GM18858 (cell line): ENCODE results near the gene ATPAF2.

Experiments
- ATAC-seq: cut with Tn5 transposase; IDR thresholded peaks from one replicate; pipeline ENCODE4 v1.9.1; 2021; ENCODE audit not compliant: unreplicated experiment

ATPAF2 gene

DNA sequence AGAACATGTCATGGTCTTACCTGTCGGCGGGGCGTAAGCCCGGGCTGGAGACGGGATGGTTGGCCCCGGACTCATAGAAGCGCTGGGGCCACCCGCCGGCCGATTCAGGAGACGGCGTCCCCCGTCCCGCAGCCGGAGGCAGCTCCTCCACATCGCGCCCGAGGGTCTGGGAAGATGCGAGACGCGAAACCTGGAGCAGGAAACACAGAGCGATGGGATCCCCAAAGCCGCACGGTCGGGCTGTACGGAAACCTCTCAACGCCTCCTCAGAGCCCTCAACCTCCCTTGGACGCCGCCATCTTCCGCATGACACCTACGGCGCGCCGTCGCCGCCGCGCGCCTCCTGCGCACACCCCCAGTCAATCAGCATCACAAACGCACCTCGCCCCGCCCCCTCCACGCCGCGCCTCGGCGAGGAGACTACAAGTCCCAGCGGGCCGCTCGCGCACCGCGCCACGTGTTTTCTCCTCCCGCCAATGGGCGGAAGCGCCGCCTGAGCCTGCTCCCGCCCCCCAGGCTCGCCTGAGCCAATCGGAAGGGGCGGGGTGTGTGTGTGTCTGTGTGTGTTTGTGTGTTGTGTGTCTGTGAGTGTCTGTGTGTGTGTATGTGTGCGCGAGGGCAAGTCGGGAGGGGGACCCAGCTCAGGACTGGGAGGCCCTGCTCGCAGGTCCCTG lies at the start of gene ATPAF2, which contains the start of gene GID4:
ATPAF2 (minus strand) TSS at position 308 of the 674 bp plus-strand sequence; CDS start at position 153, 155 bp downstream.
GID4 (plus strand) TSS at position 548 of the 674 bp plus-strand sequence; CDS start at position 605, 57 bp downstream.
- ATAC-seq: peak; percentile 82

DNA sequence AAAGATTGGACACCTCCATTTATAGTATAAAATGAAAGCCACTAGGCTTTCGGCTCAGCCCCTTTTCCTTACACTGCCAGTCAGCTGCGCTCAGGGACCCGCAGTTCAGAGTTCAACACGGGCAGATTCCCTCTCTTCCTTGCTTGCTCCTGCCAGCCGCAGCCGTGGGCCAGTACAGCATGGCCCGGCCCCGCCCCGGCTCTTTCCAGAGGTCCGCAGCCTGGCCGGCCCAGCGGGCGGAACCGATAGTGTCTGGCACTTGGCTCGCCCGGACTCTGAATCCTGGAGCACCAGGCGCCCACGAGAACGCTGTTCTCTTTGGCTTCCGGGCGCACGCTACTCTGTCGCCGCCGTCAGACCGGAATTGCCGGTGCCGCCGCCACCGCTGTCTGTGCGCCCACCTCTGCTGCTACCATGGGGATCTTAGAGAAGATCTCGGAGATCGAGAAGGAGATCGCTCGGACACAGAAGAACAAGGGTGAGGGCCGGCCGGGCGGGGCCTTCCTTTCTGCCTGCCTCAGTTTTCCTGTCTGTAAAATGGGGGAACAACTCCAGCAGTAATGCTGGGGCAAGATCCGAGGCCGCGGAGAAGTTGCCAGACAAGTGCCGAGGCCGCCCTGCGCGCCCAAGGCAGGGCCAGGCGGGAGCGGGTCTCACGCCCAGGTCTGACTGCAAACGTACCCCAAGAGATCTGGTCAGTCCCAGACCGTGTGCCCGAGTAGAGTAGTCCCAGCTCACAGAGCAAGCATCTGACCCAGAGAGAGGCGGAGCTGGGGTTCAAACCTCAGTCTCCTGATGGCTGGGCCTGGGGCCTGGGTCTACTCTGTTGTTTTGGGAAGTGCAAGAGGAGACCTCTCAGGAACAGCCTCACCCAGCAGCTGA lies 48.9 kb upstream of the ATPAF2 start, which contains the start of gene DRG2:
DRG2 (plus strand) TSS at position 339 of the 882 bp plus-strand sequence; CDS start at position 415, 76 bp downstream.
- ATAC-seq: peak; percentile 69

- no peak for ATAC-seq
Observed at GRCh38 chr17:18084256-18084655, 45.3 kb upstream of the ATPAF2 start.

GRCh38 chr17:18079543-18079942 lies 40.6 kb upstream of the ATPAF2 start:
- no peak for ATAC-seq

GRCh38 chr17:18076936-18077335 lies 38.0 kb upstream of the ATPAF2 start:
- no peak for ATAC-seq

DNA sequence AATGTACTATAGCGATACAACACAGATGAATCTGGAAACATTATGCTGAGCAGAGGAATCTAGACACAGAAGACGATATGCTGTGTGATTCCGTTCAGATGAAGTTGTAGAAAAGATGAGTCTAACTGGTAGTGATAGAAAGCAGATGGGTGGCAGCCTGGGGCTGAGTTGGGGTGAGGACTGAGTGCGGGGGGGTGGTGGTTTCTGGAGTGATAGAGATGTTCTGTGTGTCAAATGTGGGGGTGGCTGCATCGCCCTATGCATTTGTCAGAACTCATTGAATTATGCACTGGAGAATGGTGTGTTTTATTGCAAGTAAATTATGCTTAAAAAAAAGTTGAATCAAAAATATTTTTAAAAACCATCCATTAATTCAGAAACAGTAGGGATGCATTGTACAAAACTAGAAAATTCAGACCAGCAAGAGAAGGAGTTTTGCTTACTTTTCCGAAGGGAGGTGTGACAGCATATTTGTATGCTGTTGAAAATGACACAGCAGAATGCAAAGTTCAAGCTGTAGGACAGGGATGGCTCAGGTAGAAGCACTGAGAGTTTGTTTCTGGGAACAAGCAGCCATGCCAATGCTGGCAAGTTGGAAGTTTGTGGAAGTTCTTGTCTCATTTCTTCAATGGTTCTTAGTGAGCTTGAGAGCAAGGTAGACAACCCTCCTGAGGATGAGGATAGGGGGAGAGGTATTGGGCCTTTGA lies 35.8 kb upstream of the ATPAF2 start:
- no peak for ATAC-seq

- ATAC-seq: no peak
Observed at GRCh38 chr17:18071751-18072150, 32.8 kb upstream of the ATPAF2 start.

GRCh38 chr17:18070861-18071340 lies 31.9 kb upstream of the ATPAF2 start:
- no peak for ATAC-seq

- ATAC-seq: no peak
Observed at GRCh38 chr17:18069101-18069500, 30.1 kb upstream of the ATPAF2 start.

- no peak for ATAC-seq
Observed at GRCh38 chr17:18066866-18067265, 27.9 kb upstream of the ATPAF2 start.

DNA sequence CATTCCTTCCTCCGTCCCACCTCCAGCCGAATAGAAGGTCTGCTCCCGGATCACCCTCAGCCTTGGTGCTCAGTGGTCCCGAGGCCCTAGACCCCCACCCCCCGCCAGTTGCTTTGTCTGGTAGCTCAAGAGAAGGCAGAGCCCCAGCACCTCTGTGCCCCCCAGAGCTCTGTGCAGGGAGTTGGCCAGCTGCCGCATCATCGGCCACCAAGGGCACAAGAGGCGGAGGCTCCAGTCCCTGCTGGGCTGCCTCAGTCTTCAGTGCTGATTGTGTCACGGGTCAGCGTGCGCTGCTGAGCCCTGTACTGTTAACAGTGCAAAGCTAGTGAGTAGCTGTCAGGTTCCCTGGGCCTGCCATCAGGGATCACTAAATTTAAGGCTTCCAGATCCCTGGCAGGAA lies 26.6 kb upstream of the ATPAF2 start:
- no peak for ATAC-seq

DNA sequence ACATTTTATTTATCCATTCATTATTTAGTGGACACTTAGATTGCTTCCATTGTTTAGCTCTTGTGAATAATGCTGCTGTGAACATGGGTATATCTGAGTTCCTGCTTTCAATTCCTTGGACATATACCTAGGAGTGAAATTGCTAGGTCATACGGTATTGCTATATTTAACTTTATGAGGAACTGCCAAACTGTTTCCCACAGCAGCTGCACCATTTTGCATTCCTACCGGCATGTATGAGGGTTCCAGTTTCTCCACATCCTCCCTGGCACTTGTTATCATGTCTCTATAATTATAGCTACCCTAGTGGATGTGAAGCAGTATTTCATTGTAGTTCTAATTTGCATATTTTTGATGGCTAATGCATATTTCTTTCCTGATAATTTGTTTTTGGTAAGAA lies 25.1 kb upstream of the ATPAF2 start:
- ATAC-seq: no peak

DNA sequence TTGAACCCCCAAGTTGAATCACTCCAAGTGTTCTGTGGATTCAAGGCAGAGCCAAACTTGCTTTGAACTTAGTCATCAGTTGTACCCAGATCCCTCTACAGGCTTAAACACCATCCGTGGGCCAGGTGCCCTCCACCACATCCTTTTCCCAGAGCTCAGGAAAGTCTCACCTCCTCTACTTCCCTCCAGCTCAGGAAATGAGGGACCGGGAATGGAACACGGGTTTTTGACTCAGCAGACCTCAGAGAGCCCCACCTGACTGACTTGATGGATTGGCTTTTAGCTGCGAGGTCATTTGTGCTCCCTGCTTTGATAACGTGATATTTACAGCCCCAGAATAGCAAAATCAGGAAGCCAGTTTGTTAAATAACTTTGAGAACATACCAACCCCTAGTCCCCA lies 20.3 kb upstream of the ATPAF2 start:
- no peak for ATAC-seq

DNA sequence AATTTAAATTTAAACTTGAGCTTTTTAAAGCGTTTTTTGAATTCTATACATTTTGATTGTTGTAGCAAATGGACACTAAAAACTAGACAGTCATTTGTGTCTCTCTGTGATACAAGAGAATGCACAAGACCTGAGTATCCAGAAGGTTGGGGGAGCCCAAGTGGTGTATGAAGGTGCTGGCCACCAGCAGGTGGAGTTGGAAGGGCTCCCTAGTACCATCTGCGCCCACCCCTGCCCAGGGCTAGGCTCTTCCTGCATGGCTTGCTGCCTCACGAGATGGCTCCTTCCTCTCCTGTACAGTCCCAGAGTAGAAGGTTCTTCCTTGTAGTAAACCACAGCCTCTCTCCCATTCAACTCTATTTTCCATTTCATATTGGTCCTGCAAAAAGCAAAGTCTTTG lies 17.2 kb upstream of the ATPAF2 start:
- no peak for ATAC-seq

DNA sequence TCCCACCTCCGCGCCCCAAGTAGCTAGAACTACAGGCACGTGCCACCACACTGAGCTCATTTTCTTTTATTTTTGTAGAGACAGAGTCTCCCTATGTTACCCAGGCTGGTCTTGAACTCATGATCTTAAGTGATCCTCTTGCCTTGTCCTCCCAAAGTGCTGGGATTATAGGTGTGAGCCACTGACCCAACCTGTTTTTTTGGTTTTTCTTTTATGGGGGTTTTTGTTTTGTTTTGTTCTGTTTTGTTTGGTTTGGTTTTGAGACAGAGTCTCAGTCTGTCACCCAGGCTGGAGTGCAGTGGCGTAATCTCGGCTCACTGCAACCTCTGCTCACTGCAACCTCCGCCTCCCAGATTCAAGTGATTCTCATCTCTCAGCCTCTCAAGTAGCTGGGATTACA lies 16.6 kb upstream of the ATPAF2 start:
- no peak for ATAC-seq

DNA sequence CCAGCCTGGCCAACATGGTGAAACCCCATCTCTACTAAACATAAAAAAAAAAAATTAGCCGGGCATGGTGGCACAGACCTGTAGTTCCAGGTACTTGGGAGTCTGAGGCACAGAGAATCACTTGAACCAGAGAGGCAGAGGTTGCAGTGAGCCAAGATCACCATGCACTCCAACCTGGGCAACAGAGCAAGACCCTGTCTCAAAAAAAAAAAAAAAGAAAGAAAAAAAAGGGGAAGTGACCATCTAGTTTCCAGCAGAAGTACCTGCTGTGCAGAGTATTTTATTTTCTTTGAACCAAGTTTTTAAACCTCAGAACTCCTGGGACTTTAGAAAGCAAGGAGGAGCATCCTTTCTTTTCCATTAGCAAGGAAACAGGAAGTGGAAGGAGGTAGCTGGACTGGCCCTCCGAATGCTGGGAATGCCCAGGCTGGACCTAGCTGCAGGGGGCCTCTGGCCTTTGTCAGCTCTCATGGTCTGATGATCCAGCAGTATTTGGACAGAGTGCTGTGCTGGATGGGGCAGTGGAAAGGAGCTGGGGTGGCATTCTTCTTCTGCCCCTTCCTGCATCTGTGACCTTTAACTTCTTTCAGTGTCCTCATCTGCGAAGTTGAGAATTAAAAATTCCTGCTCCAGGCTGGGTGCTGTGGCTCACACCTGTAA lies 6.9 kb upstream of the ATPAF2 start:
- no peak for ATAC-seq

DNA sequence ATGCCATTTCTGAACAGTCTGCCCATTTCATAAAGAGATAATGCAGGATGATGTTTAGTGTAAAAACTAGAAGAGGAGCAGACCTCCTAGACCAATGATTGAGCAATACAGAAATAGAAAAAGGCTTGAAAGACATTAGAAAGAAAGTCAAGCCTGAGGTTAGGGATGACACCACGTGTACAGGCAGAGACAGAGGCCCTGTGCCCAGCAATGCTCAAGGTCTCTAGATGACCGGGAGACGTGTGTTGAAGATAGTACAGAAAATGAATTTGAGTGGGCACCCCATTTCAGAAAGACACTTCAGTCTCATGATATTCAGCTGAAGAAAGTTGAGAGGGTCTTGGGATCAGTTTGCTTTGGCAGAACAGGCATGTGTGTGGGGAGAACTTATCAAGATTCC lies 5.6 kb upstream of the ATPAF2 start:
- no peak for ATAC-seq

DNA sequence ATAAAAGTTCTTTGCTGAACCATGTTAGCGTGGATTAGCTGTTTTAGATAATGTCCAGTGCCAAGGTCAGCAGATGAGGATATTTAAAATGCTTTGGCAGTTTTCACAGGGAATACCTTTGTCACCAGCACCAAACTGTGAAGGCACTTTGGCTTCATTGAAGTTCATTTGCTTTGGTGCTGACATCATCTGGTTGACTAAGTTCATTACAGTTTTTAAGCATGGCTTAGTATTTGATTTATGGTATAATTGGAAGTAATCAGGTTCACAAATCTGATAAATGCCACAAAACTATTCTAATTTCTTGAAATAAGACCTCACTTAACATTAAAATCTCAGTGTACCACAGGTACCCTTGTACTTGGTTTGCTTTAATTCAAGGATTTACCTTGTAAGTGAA lies 4.5 kb upstream of the ATPAF2 start:
- no peak for ATAC-seq

DNA sequence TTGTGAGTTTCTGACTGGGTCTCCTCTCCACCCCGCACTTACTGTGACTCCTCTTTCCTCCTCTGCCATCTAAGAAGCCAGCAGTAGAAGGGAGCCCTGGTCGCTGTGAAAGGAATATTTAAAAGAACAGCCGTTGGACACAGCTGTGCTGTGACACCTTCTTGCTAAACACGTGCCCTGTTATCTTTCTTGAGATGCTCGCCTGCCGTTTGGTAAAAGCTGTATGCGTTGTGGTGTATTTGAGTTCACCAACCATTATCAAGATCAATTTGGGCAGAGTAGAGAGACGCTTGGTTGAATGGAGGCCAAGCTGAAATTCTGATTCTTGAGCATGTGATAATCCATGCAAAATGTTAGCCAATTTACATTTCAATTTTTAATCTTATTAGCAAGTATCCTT lies 4.0 kb upstream of the ATPAF2 start:
- ATAC-seq: no peak

- ATAC-seq: no peak
Observed at GRCh38 chr17:18041776-18042175, 2.8 kb upstream of the ATPAF2 start.
